GM13976 (cell line): ENCODE results near the gene TMEM178A.

Experiments
- DNase-seq: peaks from one replicate; pipeline ENCODE4 v3.0.0; 2012; ENCODE audit warnings: low spot score
- CTCF ChIP-seq: IDR thresholded peaks from 2 replicates; pipeline ENCODE4 v1.5.1; 2012; ENCODE audit warnings: borderline replicate concordance, mild to moderate bottlenecking; ENCODE audit not compliant: insufficient read depth; ENCODE audit errors: extremely low read depth, missing control alignments, control extremely low read depth
- in situ Hi-C: fragments of 300-500 bp; cut with MboI; formaldehyde crosslinking; loops from one replicate; pipeline ENCODE4 v1.12.0; 2022; ENCODE audit warnings: low sequenced_read_pairs, mixed read lengths, inconsistent platforms; ENCODE audit not compliant: unreplicated experiment

Gene TMEM178A

GRCh38 chr2:39710807-39711206, 45.1 kb downstream of the TMEM178A start:
- in situ Hi-C loops, result loop anchor here (25.0 kb wide), 1 partner anchor 324 kb away; no protein-coding TSS in a partner anchor
- no peak for TF ChIP-seq CTCF
- no peak for DNase-seq

- no peak for DNase-seq
- no peak for TF ChIP-seq CTCF
- in situ Hi-C loops, result loop anchor here (25.0 kb wide), 1 partner anchor 326 kb away; no protein-coding TSS in a partner anchor
Measured at GRCh38 chr2:39712953-39713352, 47.2 kb downstream of the TMEM178A start.

GRCh38 chr2:39715095-39715494, 49.4 kb downstream of the TMEM178A start:
- TF ChIP-seq CTCF, result no peak
- in situ Hi-C loops, result loop anchor here (25.0 kb wide), 1 partner anchor 328 kb away; no protein-coding TSS in a partner anchor
- DNase-seq, result no peak

- DNase-seq, result no peak
- no peak for TF ChIP-seq CTCF
- in situ Hi-C loops, result loop anchor here (25.0 kb wide), 1 partner anchor 329 kb away; no protein-coding TSS in a partner anchor
Measured at GRCh38 chr2:39715822-39716221, 50.1 kb downstream of the TMEM178A start.

GRCh38 chr2:39717067-39717466, 51.4 kb downstream of the TMEM178A start:
- no peak for DNase-seq

GRCh38 chr2:39718483-39718882, 52.8 kb downstream of the TMEM178A start:
- in situ Hi-C loops, result loop anchor here (25.0 kb wide), 1 partner anchor 331 kb away; no protein-coding TSS in a partner anchor
- DNase-seq, result no peak
- no peak for TF ChIP-seq CTCF

More at GRCh38 chr2:39717067-39717466, 51.4 kb downstream of the TMEM178A start:
- in situ Hi-C loops, result loop anchor here (25.0 kb wide), 1 partner anchor 330 kb away; no protein-coding TSS in a partner anchor
- TF ChIP-seq CTCF, result no peak
